IMR-90 (cell line): ENCODE data around the gene ALDOA. TPM values are rescaled to one million over a fixed set of nuclear protein-coding genes. Genes with fewer than 3 reads are reported as not detected.

Source experiments
- ATAC-seq: fragments of 200-7000 bp; cut with Tn5 transposase; 2 replicates; pipeline ENCODE4 v1.9.1; 2020; ENCODE audit warnings: low read depth, mild to moderate bottlenecking, moderate library complexity
- BruUV-seq: library from RNA; stranded (reverse); fragments of 400-500 nt; replicated peaks from 2 replicates; lab custom pipeline; 2021; lab: Mats Ljungman, UMichigan
- CTCF ChIA-PET: fragments of 300-600 bp; formaldehyde crosslinking; extraction: SDS; loops from one replicate; lab custom pipeline; 2021; ENCODE audit warnings: antibody characterized with exemption; lab: Yijun Ruan, JAX
- POLR2A ChIA-PET: fragments of 300-600 bp; sonication (Branson Sonifier 250); formaldehyde crosslinking; loops from one replicate; lab custom pipeline; 2022; ENCODE audit warnings: antibody characterized with exemption; ENCODE audit not compliant: unreplicated experiment; lab: Charles Lee
- DNase-seq: peaks from one replicate; pipeline ENCODE4 v3.0.0; 2013
- H2AFZ ChIP-seq: replicated peaks from 2 replicates; pipeline ENCODE3; 2013; ENCODE audit warnings: low read length, mild to moderate bottlenecking; ENCODE audit not compliant: poor library complexity
- H2AK5ac ChIP-seq: 2 replicates; pipeline ENCODE4 v1.6.1; 2013; ENCODE audit warnings: low read depth, low read length, inconsistent platforms
- H2AK9ac ChIP-seq: replicated peaks from 2 replicates; pipeline ENCODE3; 2013; ENCODE audit warnings: mild to moderate bottlenecking, low read depth, low read length, moderate library complexity; ENCODE audit not compliant: poor library complexity
- H2BK120ac ChIP-seq: 2 replicates; pipeline ENCODE4 v1.6.1; 2013; ENCODE audit warnings: low read depth, low read length, inconsistent platforms
- H2BK15ac ChIP-seq: 3 replicates; pipeline ENCODE4 v1.6.1; 2013; ENCODE audit warnings: low read depth, low read length, inconsistent platforms
- H2BK20ac ChIP-seq: 2 replicates; pipeline ENCODE4 v1.6.1; 2013; ENCODE audit warnings: low read depth, mild to moderate bottlenecking, inconsistent platforms, low read length, moderate library complexity
- H2BK5ac ChIP-seq: 2 replicates; pipeline ENCODE4 v1.6.1; 2013; ENCODE audit warnings: mild to moderate bottlenecking, low read depth, low read length, inconsistent platforms; ENCODE audit not compliant: poor library complexity, severe bottlenecking
- H3K14ac ChIP-seq: replicated peaks from 2 replicates; pipeline ENCODE4 v1.6.1; 2013; ENCODE audit warnings: low read depth, low read length, inconsistent platforms
- H3K18ac ChIP-seq: 2 replicates; pipeline ENCODE4 v1.6.1; 2013; ENCODE audit warnings: low read depth, low read length, control low read depth
- H3K23ac ChIP-seq: 2 replicates; pipeline ENCODE4 v1.6.1; 2013; ENCODE audit warnings: low read depth, low read length, inconsistent platforms
- H3K27ac ChIP-seq: 2 replicates; pipeline ENCODE4 v1.5.1; 2013; ENCODE audit warnings: mild to moderate bottlenecking, control low read depth, low read length; ENCODE audit not compliant: insufficient read depth
- H3K27me3 ChIP-seq: 2 replicates; pipeline ENCODE4 v1.6.1; 2013; ENCODE audit warnings: low read length; ENCODE audit not compliant: control insufficient read depth, insufficient read depth
- H3K36me3 ChIP-seq: 2 replicates; pipeline ENCODE4 v1.6.1; 2013; ENCODE audit warnings: low read length, mixed read lengths; ENCODE audit not compliant: control insufficient read depth, insufficient read depth
- H3K4ac ChIP-seq: 2 replicates; pipeline ENCODE4 v1.6.1; 2013; ENCODE audit warnings: low read depth, low read length, inconsistent platforms
- H3K4me1 ChIP-seq: 2 replicates; pipeline ENCODE4 v1.6.1; 2013; ENCODE audit warnings: low read length, mixed read lengths; ENCODE audit not compliant: control insufficient read depth, insufficient read depth
- H3K4me2 ChIP-seq: 2 replicates; pipeline ENCODE4 v1.6.1; 2013; ENCODE audit warnings: low read depth, mild to moderate bottlenecking, control low read depth, low read length, moderate library complexity
- H3K4me3 ChIP-seq: 2 replicates; pipeline ENCODE4 v1.5.1; 2013; ENCODE audit warnings: low read depth, mild to moderate bottlenecking, control low read depth, low read length, moderate library complexity; ENCODE audit not compliant: insufficient read depth
- H3K56ac ChIP-seq: 2 replicates; pipeline ENCODE4 v1.6.1; 2013; ENCODE audit warnings: low read length, inconsistent platforms; ENCODE audit not compliant: insufficient read depth; ENCODE audit errors: extremely low read depth
- H3K79me1 ChIP-seq, 2 experiments: 2 replicates each; pipeline ENCODE4 v1.6.1; 2013; ENCODE audit warnings: low read length in 2 of 2, inconsistent platforms in 1 of 2, low read depth in 1 of 2
- H3K9ac ChIP-seq: 2 replicates; pipeline ENCODE4 v1.6.1; 2013; ENCODE audit warnings: low read depth, low read length, control low read depth
- H3K9me1 ChIP-seq: 2 replicates; pipeline ENCODE4 v1.6.1; 2013; ENCODE audit warnings: low read length, inconsistent platforms; ENCODE audit not compliant: insufficient read depth
- H3K9me3 ChIP-seq: 2 replicates; pipeline ENCODE4 v1.6.1; 2013; ENCODE audit warnings: low read length; ENCODE audit not compliant: control insufficient read depth, insufficient read depth
- H4K20me1 ChIP-seq: 2 replicates; pipeline ENCODE4 v1.6.1; 2013; ENCODE audit warnings: low read length, inconsistent platforms; ENCODE audit not compliant: insufficient read depth
- H4K5ac ChIP-seq: 2 replicates; pipeline ENCODE4 v1.6.1; 2013; ENCODE audit warnings: mild to moderate bottlenecking, low read depth, low read length, control low read depth
- H4K8ac ChIP-seq, 2 experiments: 2 replicates each; pipeline ENCODE4 v1.6.1; 2013; ENCODE audit warnings: low read depth in 2 of 2, low read length in 2 of 2, control low read depth in 1 of 2, inconsistent platforms in 1 of 2
- H4K91ac ChIP-seq: 2 replicates; pipeline ENCODE4 v1.6.1; 2013; ENCODE audit warnings: low read depth, low read length, inconsistent platforms; ENCODE audit not compliant: insufficient read depth
- BHLHE40 ChIP-seq: fragments of 150-350 bp; IDR thresholded peaks from 2 replicates; pipeline ENCODE4 v1.6.1; 2016; ENCODE audit warnings: mild to moderate bottlenecking, low read depth, low read length
- CEBPB ChIP-seq: IDR thresholded peaks from 2 replicates; pipeline ENCODE4 v1.6.1; 2012; ENCODE audit warnings: low read depth, low read length, improper control_type of control experiment
- CHD1 ChIP-seq: IDR thresholded peaks from 2 replicates; pipeline ENCODE4 v1.6.1; 2012; ENCODE audit warnings: low read depth, low read length, improper control_type of control experiment
- CTCF ChIP-seq: conservative IDR thresholded peaks from 2 replicates; pipeline ENCODE4 v1.5.1; 2012; ENCODE audit warnings: mild to moderate bottlenecking, low read depth, low read length, improper control_type of control experiment
- ELK1 ChIP-seq: fragments of 150-350 bp; IDR thresholded peaks from 2 replicates; pipeline ENCODE4 v1.6.1; 2016; ENCODE audit warnings: low read depth, mild to moderate bottlenecking, low read length, moderate library complexity, borderline replicate concordance
- FOS ChIP-seq: fragments of 150-350 bp; IDR thresholded peaks from 2 replicates; pipeline ENCODE4 v1.6.1; 2016; ENCODE audit warnings: low read depth, low read length
- MAFK ChIP-seq: IDR thresholded peaks from 2 replicates; pipeline ENCODE4 v1.6.1; 2012; ENCODE audit warnings: low read depth, low read length, improper control_type of control experiment
- MAZ ChIP-seq: IDR thresholded peaks from 2 replicates; pipeline ENCODE4 v1.6.1; 2012; ENCODE audit warnings: low read depth, mild to moderate bottlenecking, low read length, improper control_type of control experiment, moderate library complexity, borderline replicate concordance
- MXI1 ChIP-seq: IDR thresholded peaks from 2 replicates; pipeline ENCODE4 v1.6.1; 2012; ENCODE audit warnings: low read depth, mild to moderate bottlenecking, low read length, moderate library complexity, borderline replicate concordance
- NFE2L2 ChIP-seq: fragments of 150-350 bp; IDR thresholded peaks from 2 replicates; pipeline ENCODE4 v1.6.1; 2016; ENCODE audit warnings: low read depth, mild to moderate bottlenecking, low read length
- POLR2A ChIP-seq: IDR thresholded peaks from 2 replicates; pipeline ENCODE4 v1.6.1; 2012; ENCODE audit warnings: mild to moderate bottlenecking, low read depth, low read length
- RAD21 ChIP-seq: IDR thresholded peaks from 2 replicates; pipeline ENCODE4 v1.6.1; 2012; ENCODE audit warnings: low read length, improper control_type of control experiment
- RCOR1 ChIP-seq: IDR thresholded peaks from 2 replicates; pipeline ENCODE4 v1.6.1; 2012; ENCODE audit warnings: mild to moderate bottlenecking, low read length, improper control_type of control experiment; ENCODE audit not compliant: insufficient replicate concordance
- SMC3 ChIP-seq: fragments of 150-350 bp; IDR thresholded peaks from 2 replicates; pipeline ENCODE4 v1.6.1; 2016; ENCODE audit warnings: low read depth, mild to moderate bottlenecking, antibody characterized with exemption, low read length, moderate library complexity
- USF2 ChIP-seq: fragments of 150-350 bp; IDR thresholded peaks from 2 replicates; pipeline ENCODE4 v1.6.1; 2017; ENCODE audit warnings: mild to moderate bottlenecking, antibody characterized with exemption, low read length, low read depth
- WGBS, 2 experiments: methylation state at CpG; one replicate each; pipeline versions ENCODE4 v1.1.5 to v1.1.7; 2013; ENCODE audit warnings: missing lambda C conversion rate in 2 of 2; ENCODE audit not compliant: insufficient read length in 1 of 2; ENCODE audit errors: extremely low coverage in 2 of 2; 5-methylcytosine and 5-hydroxymethylcytosine counted together
- dilution Hi-C: fragments of 300-500 bp; cut with HindIII; formaldehyde crosslinking; loops from one replicate; pipeline ENCODE4 v1.14.3; 2018; ENCODE audit warnings: low sequenced_read_pairs; ENCODE audit not compliant: unreplicated experiment
- in situ Hi-C: fragments of 300-500 bp; cut with MboI; formaldehyde crosslinking; loops from 3 replicates; pipeline ENCODE4 v1.14.3; 2019; ENCODE audit warnings: low sequenced_read_pairs, inconsistent platforms, mixed read lengths
- intact Hi-C: fragments of 100-400 bp; cut with micrococcal nuclease; formaldehyde crosslinking; loops from 2 replicates; pipeline ENCODE4 v1.10.0; 2022
- polyA plus RNA-seq, 3 experiments: library from polyadenylated mRNA; depleted of rRNA; stranded (reverse); fragments of >200 nt; gene quantifications; 2 replicates each; pipeline ENCODE4 v1.2.3, GENCODE V29; 2012; ENCODE audit warnings: low replicate concordance in 1 of 3
- total RNA-seq: library from RNA; depleted of rRNA; stranded (reverse); fragments of >200 nt; gene quantifications from 2 replicates; pipeline ENCODE4 v1.2.3, GENCODE V29; 2012

Gene ALDOA
- total and polyA plus RNA-seq, 2 of the 4 experiments (the other 2 are of a cell fraction), result 1,697 to 1,990 TPM

- Histone ChIP-seq H3K4me3 (no peak overlapping the region), H3K14ac (no peak overlapping the region), H3K9me1 (no peaks in the 10 kb centered on the region), H3K18ac (no peak overlapping the region), H2BK20ac (no peak overlapping the region), H3K27me3 (peaks cover 55% of the 10 kb centered on the region), H2BK15ac (no peak overlapping the region), H3K36me3 (no peaks in the 10 kb centered on the region), H3K4me1 (no peaks in the 10 kb centered on the region), H3K56ac (no peak overlapping the region), H4K5ac (no peak overlapping the region), H3K4me2 (no peak overlapping the region), H2AK5ac (no peak overlapping the region), H2AFZ (no peak overlapping the region), H3K79me1 (no peaks in the 10 kb centered on the region), H3K9ac (no peak overlapping the region), H4K8ac (no peak overlapping the region), H3K23ac (no peak overlapping the region), H3K4ac (no peak overlapping the region), H2BK5ac (no peak overlapping the region), H3K27ac (no peak overlapping the region), H4K91ac (no peak overlapping the region), H2AK9ac (no peak overlapping the region), H2BK120ac (no peak overlapping the region), H4K20me1 (peaks cover 9% of the 10 kb centered on the region; the same call in 1 of the 2 replicates), H3K9me3 (no peaks in the 10 kb centered on the region)
- no CpG with 5 or more reads among the region's 12 CpGs for WGBS, 2 experiments
- ChIA-PET CTCF (interaction anchor here (0.7 to 1.4 kb wide), 3 partner anchors 9 to 17 kb away, joined by 3 to 6 read pairs (median 4); no protein-coding TSS in a partner anchor), POLR2A (no interaction called here)
- no TSS peak for BruUV-seq
- peak; percentile 67 for DNase-seq
- intact Hi-C loops, result no loop called here
- peak; percentile 76 for ATAC-seq
- dilution Hi-C loops, result no loop called here
- in situ Hi-C loops, result no loop called here
- TF ChIP-seq FOS (no peak), RAD21 (peak; percentile 84), CEBPB (no peak), USF2 (no peak), BHLHE40 (no peak), POLR2A (no peak), MXI1 (no peak), ELK1 (no peak), RCOR1 (no peak), MAZ (no peak), MAFK (no peak), CHD1 (no peak), CTCF (peak; percentile 78), SMC3 (peak; percentile 57), NFE2L2 (no peak)
These were observed 33.3 kb upstream of the ALDOA start for GRCh38 chr16:30032083-30032819.
